SK-N-SH (cell line): ENCODE measurements around the gene NUF2.

ENCODE experiments used
- CHD2 ChIP-seq: fragments of 150-350 bp; IDR thresholded peaks from 2 replicates; pipeline ENCODE4 v1.6.1; 2018; ENCODE audit warnings: low read length; ENCODE audit not compliant: partially characterized antibody
- CTCF ChIP-seq: fragments of 200-600 bp; sonication (generic); IDR thresholded peaks from 2 replicates; pipeline ENCODE4 v1.6.1; 2017; ENCODE audit warnings: antibody characterized with exemption, mild to moderate bottlenecking, moderate library complexity
- EP300 ChIP-seq, 2 experiments: IDR thresholded peaks; 2 replicates each; pipeline versions ENCODE4 v1.4.0 to v1.6.1; 2012; ENCODE audit warnings: borderline replicate concordance in 1 of 2, low read depth in 1 of 2, low read length in 1 of 2
- EZH2phosphoT487 ChIP-seq: fragments of 200-600 bp; sonication (generic); IDR thresholded peaks from 2 replicates; pipeline ENCODE4 v1.6.1; 2017; ENCODE audit warnings: low read depth, mixed run types, mild to moderate bottlenecking, antibody characterized with exemption, moderate library complexity, borderline replicate concordance
- GABPA ChIP-seq: IDR thresholded peaks from 2 replicates; pipeline ENCODE4 v1.4.0; 2012; ENCODE audit warnings: low read depth, mild to moderate bottlenecking
- GATA2 ChIP-seq: sonication (generic); formaldehyde crosslinking; IDR thresholded peaks from 2 replicates; pipeline ENCODE4 v1.5.0; 2020; ENCODE audit warnings: mild to moderate bottlenecking, missing genetic modification reagents
- IRF3 ChIP-seq: fragments of 150-350 bp; IDR thresholded peaks from 2 replicates; pipeline ENCODE4 v1.6.1; 2016; ENCODE audit warnings: mild to moderate bottlenecking, low read depth, low read length
- NRF1 ChIP-seq: IDR thresholded peaks from 2 replicates; pipeline ENCODE4 v1.6.1; 2012; ENCODE audit warnings: low read depth, mild to moderate bottlenecking, low read length
- POLR2AphosphoS5 ChIP-seq: IDR thresholded peaks from 2 replicates; pipeline ENCODE4 v1.6.1; 2012; ENCODE audit warnings: low read depth, low read length
- RAD21 ChIP-seq: IDR thresholded peaks from 2 replicates; pipeline ENCODE4 v1.6.1; 2012; ENCODE audit warnings: mild to moderate bottlenecking, low read length
- RCOR1 ChIP-seq: fragments of 150-350 bp; IDR thresholded peaks from 2 replicates; pipeline ENCODE4 v1.6.1; 2017; ENCODE audit warnings: antibody characterized with exemption, low read length
- SIN3A ChIP-seq: IDR thresholded peaks from 2 replicates; pipeline ENCODE4 v1.6.1; 2012; ENCODE audit warnings: low read depth, mild to moderate bottlenecking, low read length, moderate library complexity, borderline replicate concordance
- SMC3 ChIP-seq: IDR thresholded peaks from 2 replicates; pipeline ENCODE4 v1.6.1; 2012; ENCODE audit warnings: low read depth, low read length, improper control_type of control experiment
- TF ChIP-seq, protein P1 (sequence below): fragments of 150-350 bp; IDR thresholded peaks from 2 replicates; pipeline ENCODE4 v1.6.1; 2017; ENCODE audit warnings: antibody characterized with exemption, low read length, low read depth, borderline replicate concordance

- TF ChIP-seq EP300 (IDR thresholded peaks at IDR 0.05; ENCODE audit: borderline replicate concordance in 1 of 2, low read depth in 1 of 2, low read length in 1 of 2) = no peak
- TF ChIP-seq GATA2 (CRISPR knock-in tag) = no peak
- TF ChIP-seq CTCF = no peak
- no peak for TF ChIP-seq IRF3
- no peak for TF ChIP-seq SMC3
- TF ChIP-seq GABPA = no peak
- TF ChIP-seq RAD21 = no peak
- TF ChIP-seq, protein P1, sequence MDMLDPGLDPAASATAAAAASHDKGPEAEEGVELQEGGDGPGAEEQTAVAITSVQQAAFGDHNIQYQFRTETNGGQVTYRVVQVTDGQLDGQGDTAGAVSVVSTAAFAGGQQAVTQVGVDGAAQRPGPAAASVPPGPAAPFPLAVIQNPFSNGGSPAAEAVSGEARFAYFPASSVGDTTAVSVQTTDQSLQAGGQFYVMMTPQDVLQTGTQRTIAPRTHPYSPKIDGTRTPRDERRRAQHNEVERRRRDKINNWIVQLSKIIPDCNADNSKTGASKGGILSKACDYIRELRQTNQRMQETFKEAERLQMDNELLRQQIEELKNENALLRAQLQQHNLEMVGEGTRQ = no peak
- no peak for TF ChIP-seq EZH2phosphoT487
- no peak for TF ChIP-seq POLR2AphosphoS5
- TF ChIP-seq NRF1 = no peak
- no peak for TF ChIP-seq RCOR1
- TF ChIP-seq SIN3A = no peak
- TF ChIP-seq CHD2 = no peak
Observed at GRCh38 chr1:163291461-163291860, 30.3 kb upstream of the NUF2 start.
